GM13976 (cell line): ENCODE measurements around the gene PYGO1.
"Not testable (repeated sequence)": the region's sequence is repeated elsewhere in the genome, so short reads cannot be mapped to it uniquely, and the experiment has no call there.

Experiments
- DNase-seq: peaks from one replicate; pipeline ENCODE4 v3.0.0; 2012; ENCODE audit warnings: low spot score
- in situ Hi-C: fragments of 300-500 bp; cut with MboI; formaldehyde crosslinking; loops from one replicate; pipeline ENCODE4 v1.12.0; 2022; ENCODE audit warnings: low sequenced_read_pairs, mixed read lengths, inconsistent platforms; ENCODE audit not compliant: unreplicated experiment
- TF ChIP-seq, protein P1 (sequence below): IDR thresholded peaks from 2 replicates; pipeline ENCODE4 v1.5.1; 2012; ENCODE audit warnings: borderline replicate concordance, mild to moderate bottlenecking; ENCODE audit not compliant: insufficient read depth; ENCODE audit errors: extremely low read depth, missing control alignments, control extremely low read depth

Gene PYGO1

GRCh38 chr15:55507567-55507966 lies 80.6 kb downstream of the PYGO1 start:
- in situ Hi-C loops, result no loop called here
- TF ChIP-seq, protein P1, sequence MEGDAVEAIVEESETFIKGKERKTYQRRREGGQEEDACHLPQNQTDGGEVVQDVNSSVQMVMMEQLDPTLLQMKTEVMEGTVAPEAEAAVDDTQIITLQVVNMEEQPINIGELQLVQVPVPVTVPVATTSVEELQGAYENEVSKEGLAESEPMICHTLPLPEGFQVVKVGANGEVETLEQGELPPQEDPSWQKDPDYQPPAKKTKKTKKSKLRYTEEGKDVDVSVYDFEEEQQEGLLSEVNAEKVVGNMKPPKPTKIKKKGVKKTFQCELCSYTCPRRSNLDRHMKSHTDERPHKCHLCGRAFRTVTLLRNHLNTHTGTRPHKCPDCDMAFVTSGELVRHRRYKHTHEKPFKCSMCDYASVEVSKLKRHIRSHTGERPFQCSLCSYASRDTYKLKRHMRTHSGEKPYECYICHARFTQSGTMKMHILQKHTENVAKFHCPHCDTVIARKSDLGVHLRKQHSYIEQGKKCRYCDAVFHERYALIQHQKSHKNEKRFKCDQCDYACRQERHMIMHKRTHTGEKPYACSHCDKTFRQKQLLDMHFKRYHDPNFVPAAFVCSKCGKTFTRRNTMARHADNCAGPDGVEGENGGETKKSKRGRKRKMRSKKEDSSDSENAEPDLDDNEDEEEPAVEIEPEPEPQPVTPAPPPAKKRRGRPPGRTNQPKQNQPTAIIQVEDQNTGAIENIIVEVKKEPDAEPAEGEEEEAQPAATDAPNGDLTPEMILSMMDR, result no peak
- no peak for DNase-seq

- DNase-seq, in situ Hi-C loops: not testable (repeated sequence)
Measured at GRCh38 chr15:55505407-55505806, 82.7 kb downstream of the PYGO1 start.

- in situ Hi-C loops, result no loop called here
- DNase-seq, result no peak
- TF ChIP-seq, protein P1, result no peak
Measured at GRCh38 chr15:55499151-55499550, 89.0 kb downstream of the PYGO1 start.

GRCh38 chr15:55498109-55498938 lies 89.8 kb downstream of the PYGO1 start:
- DNase-seq, result peak; percentile 88
- in situ Hi-C loops, result not testable (repeated sequence)

GRCh38 chr15:55496716-55497115 lies 91.4 kb downstream of the PYGO1 start:
- in situ Hi-C loops, result no loop called here
- DNase-seq, result no peak
- TF ChIP-seq, protein P1, result no peak

- no peak for DNase-seq
- TF ChIP-seq, protein P1, result no peak
Measured at GRCh38 chr15:55494931-55495330, 93.2 kb downstream of the PYGO1 start.

DNA sequence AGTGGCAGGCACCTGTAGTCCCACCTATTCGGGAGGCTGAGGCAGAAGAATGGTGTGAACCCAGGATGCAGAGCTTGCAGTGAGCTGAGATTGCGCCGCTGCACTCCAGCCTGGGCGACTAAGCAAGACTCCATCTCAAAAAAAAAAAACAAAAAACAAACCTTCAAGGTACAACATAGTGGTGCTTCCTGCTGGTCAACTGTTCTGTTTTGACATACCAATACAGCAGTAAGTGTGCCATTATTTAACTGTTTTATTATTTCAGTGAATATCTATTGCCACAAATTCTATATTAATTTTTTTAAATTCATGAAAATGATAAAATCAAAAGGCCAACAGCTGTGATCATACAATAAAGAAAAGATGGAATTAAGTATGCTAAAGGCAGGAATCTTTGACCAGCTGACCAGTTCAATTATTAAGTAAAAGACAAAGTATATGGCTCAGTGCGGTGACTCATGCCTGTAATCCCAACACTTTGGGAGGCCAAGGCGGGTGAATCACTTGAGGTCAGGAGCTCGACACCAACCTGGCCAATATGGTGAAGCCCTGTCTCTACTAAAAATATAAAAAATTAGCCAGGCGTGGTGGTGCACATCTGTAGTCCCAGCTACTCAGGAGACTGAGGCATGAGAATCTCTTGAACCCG lies 99.1 kb downstream of the PYGO1 start:
- DNase-seq, in situ Hi-C loops: not testable (repeated sequence)

More at GRCh38 chr15:55494931-55495330, 93.2 kb downstream of the PYGO1 start:
- in situ Hi-C loops, result no loop called here
